ENCODE results near the gene IRF1. TPM values are rescaled to one million over a fixed set of nuclear protein-coding genes. Genes with fewer than 3 reads are reported as not detected.
"Not testable (repeated sequence)": the region's sequence is repeated elsewhere in the genome, so short reads cannot be mapped to it uniquely, and the experiment has no call there.

IRF1 gene
- total RNA-seq, 2 donors from 2014 or later, result 10.1 to 15.8 TPM

- TF ChIP-seq CTCF (IDR thresholded peaks at IDR 0.05), result no peak
Observed at GRCh38 chr5:132444841-132445639, 45.5 kb downstream of the IRF1 start.

GRCh38 chr5:132444061-132444460 lies 46.5 kb downstream of the IRF1 start:
- Histone ChIP-seq H3K36me3 (no peaks in the 10 kb centered on the region), H3K4me3 (no peak overlapping the region), H3K9me3 (no peaks in the 10 kb centered on the region), H3K27me3 (no peaks in the 10 kb centered on the region), H3K27ac (no peak overlapping the region), H3K4me1 (peaks cover 0 to 53% of the 10 kb centered on the region in 2 donors)
- no peak for DNase-seq (ENCODE audit: low spot score)
- no peak for TF ChIP-seq CTCF (IDR thresholded peaks at IDR 0.05)

More at GRCh38 chr5:132444841-132445639, 45.5 kb downstream of the IRF1 start:
- DNase-seq (ENCODE audit: low spot score), result no peak
- H3K4me3 ChIP-seq, result no peak overlapping the region
- H3K27ac ChIP-seq, result peak overlapping the region; percentile 43 to 67
- no peaks in the 10 kb centered on the region for H3K27me3 ChIP-seq
- peaks cover 0 to 43% of the 10 kb centered on the region in 2 donors for H3K4me1 ChIP-seq
- no peaks in the 10 kb centered on the region for H3K9me3 ChIP-seq
- no peaks in the 10 kb centered on the region for H3K36me3 ChIP-seq

- Histone ChIP-seq H3K4me1 (peaks cover 0 to 65% of the 10 kb centered on the region in 2 donors), H3K36me3 (no peaks in the 10 kb centered on the region), H3K27me3 (no peaks in the 10 kb centered on the region), H3K27ac (peak overlapping the region; percentile 71 to 77), H3K4me3 (no peak overlapping the region), H3K9me3 (no peaks in the 10 kb centered on the region)
- peak; percentile 92 for DNase-seq (ENCODE audit: low spot score)
- no peak for TF ChIP-seq CTCF (IDR thresholded peaks at IDR 0.05)
Observed at GRCh38 chr5:132439521-132440089, 51.0 kb downstream of the IRF1 start.

- H3K27ac ChIP-seq, result peak overlapping the region; percentile 71 to 77
- H3K9me3 ChIP-seq, result no peaks in the 10 kb centered on the region
- no peaks in the 10 kb centered on the region for H3K27me3 ChIP-seq
- no peaks in the 10 kb centered on the region for H3K36me3 ChIP-seq
- no peak for DNase-seq (ENCODE audit: low spot score)
- no peak overlapping the region for H3K4me3 ChIP-seq
- no peak for TF ChIP-seq CTCF (IDR thresholded peaks at IDR 0.05)
- peaks cover 0 to 63% of the 10 kb centered on the region in 2 donors for H3K4me1 ChIP-seq
Observed at GRCh38 chr5:132438917-132439316, 51.7 kb downstream of the IRF1 start.

GRCh38 chr5:132438267-132438645 lies 52.3 kb downstream of the IRF1 start:
- peaks cover 0 to 58% of the 10 kb centered on the region in 2 donors for H3K4me1 ChIP-seq

GRCh38 chr5:132437604-132438266 lies 52.8 kb downstream of the IRF1 start:
- Histone ChIP-seq H3K4me3 (no peak overlapping the region), H3K9me3 (no peaks in the 10 kb centered on the region), H3K27me3 (no peaks in the 10 kb centered on the region), H3K27ac (peak overlapping the region; percentile 71 to 77), H3K4me1 (peaks cover 0 to 58% of the 10 kb centered on the region in 2 donors), H3K36me3 (no peaks in the 10 kb centered on the region)
- DNase-seq (ENCODE audit: low spot score), result peak; percentile 84
- TF ChIP-seq CTCF (IDR thresholded peaks at IDR 0.05), result no peak

More at GRCh38 chr5:132438267-132438645, 52.3 kb downstream of the IRF1 start:
- H3K4me3 ChIP-seq; H3K9me3 ChIP-seq; DNase-seq (ENCODE audit: low spot score); H3K36me3 ChIP-seq; H3K27me3 ChIP-seq: not testable (repeated sequence)
- H3K27ac ChIP-seq, result peak overlapping the region; percentile 71 to 77

Measured in right atrium auricular region (tissue), 2 donors.